OCI-LY1 (cell line): ENCODE results near the gene STK32B.

Source experiments
- H2AFZ ChIP-seq: fragments of 200-600 bp; sonication (generic), shearing (Covaris generic); 2 replicates; pipeline ENCODE4 v1.6.0; 2014; ENCODE audit warnings: antibody characterized with exemption, mild to moderate bottlenecking, low read length
- H3F3A ChIP-seq: fragments of 200-600 bp; sonication (generic), shearing (Covaris generic); 2 replicates; pipeline ENCODE4 v1.6.0; 2014; ENCODE audit warnings: mild to moderate bottlenecking, antibody characterized with exemption, low read length, moderate library complexity; ENCODE audit not compliant: insufficient read depth
- H3K27ac ChIP-seq: fragments of 200-600 bp; sonication (generic); 2 replicates; pipeline ENCODE4 v1.5.1; 2014; ENCODE audit warnings: low read length, mixed run types, mild to moderate bottlenecking, low read depth; ENCODE audit not compliant: poor library complexity, severe bottlenecking
- H3K27me3 ChIP-seq: fragments of 200-600 bp; sonication (generic); 2 replicates; pipeline ENCODE4 v1.6.0; 2014; ENCODE audit warnings: antibody characterized with exemption, mild to moderate bottlenecking, low read length, moderate library complexity; ENCODE audit not compliant: insufficient read depth
- H3K36me3 ChIP-seq: fragments of 200-600 bp; sonication (generic); 2 replicates; pipeline ENCODE4 v1.6.1; 2014; ENCODE audit warnings: mild to moderate bottlenecking, antibody characterized with exemption, low read length, moderate library complexity, mixed read lengths; ENCODE audit not compliant: insufficient read depth
- H3K4me1 ChIP-seq: fragments of 200-600 bp; sonication (generic); 2 replicates; pipeline ENCODE4 v1.5.1; 2014; ENCODE audit warnings: mild to moderate bottlenecking, low read length, moderate library complexity; ENCODE audit not compliant: insufficient read depth, severe bottlenecking
- H3K4me2 ChIP-seq: fragments of 200-600 bp; sonication (generic), shearing (Covaris generic); 2 replicates; pipeline ENCODE4 v1.6.1; 2014; ENCODE audit warnings: low read length
- H3K4me3 ChIP-seq: fragments of 200-600 bp; sonication (generic); 2 replicates; pipeline ENCODE4 v1.5.1; 2014; ENCODE audit warnings: low read length, low read depth, mild to moderate bottlenecking, mixed read lengths; ENCODE audit not compliant: poor library complexity, severe bottlenecking
- H3K79me2 ChIP-seq: fragments of 200-600 bp; shearing (Covaris generic); 2 replicates; pipeline ENCODE4 v1.6.1; 2016; ENCODE audit warnings: mixed run types, low read length, mixed read lengths; ENCODE audit not compliant: insufficient read depth
- H3K9ac ChIP-seq: fragments of 200-600 bp; sonication (generic), shearing (Covaris generic); 2 replicates; pipeline ENCODE4 v1.6.1; 2014; ENCODE audit warnings: mild to moderate bottlenecking, low read length, mixed read lengths
- H3K9me2 ChIP-seq: fragments of 200-600 bp; sonication (generic), shearing (Covaris generic); 2 replicates; pipeline ENCODE4 v1.6.1; 2014; ENCODE audit warnings: low read depth, mild to moderate bottlenecking, low read length, mixed read lengths
- H3K9me3 ChIP-seq: fragments of 200-600 bp; shearing (Covaris generic); 2 replicates; pipeline ENCODE4 v1.6.1; 2014; ENCODE audit warnings: low read length, mixed read lengths
- H4K20me1 ChIP-seq: fragments of 200-600 bp; sonication (generic), shearing (Covaris generic); 2 replicates; pipeline ENCODE4 v1.6.0; 2016; ENCODE audit warnings: mild to moderate bottlenecking, low read length; ENCODE audit not compliant: insufficient read depth
- CTCF ChIP-seq: fragments of 200-600 bp; sonication (generic), shearing (Covaris generic); IDR thresholded peaks from 2 replicates; pipeline ENCODE4 v1.5.1; 2017; ENCODE audit warnings: mild to moderate bottlenecking, antibody characterized with exemption, low read length, moderate library complexity, mixed read lengths
- EZH2 ChIP-seq: fragments of 200-600 bp; sonication (generic), shearing (Covaris generic); IDR thresholded peaks from 2 replicates; pipeline ENCODE4 v1.8.0; 2017; ENCODE audit warnings: borderline replicate concordance, mixed run types, mild to moderate bottlenecking, antibody characterized with exemption, low read length, moderate library complexity, mixed read lengths

Gene STK32B

DNA sequence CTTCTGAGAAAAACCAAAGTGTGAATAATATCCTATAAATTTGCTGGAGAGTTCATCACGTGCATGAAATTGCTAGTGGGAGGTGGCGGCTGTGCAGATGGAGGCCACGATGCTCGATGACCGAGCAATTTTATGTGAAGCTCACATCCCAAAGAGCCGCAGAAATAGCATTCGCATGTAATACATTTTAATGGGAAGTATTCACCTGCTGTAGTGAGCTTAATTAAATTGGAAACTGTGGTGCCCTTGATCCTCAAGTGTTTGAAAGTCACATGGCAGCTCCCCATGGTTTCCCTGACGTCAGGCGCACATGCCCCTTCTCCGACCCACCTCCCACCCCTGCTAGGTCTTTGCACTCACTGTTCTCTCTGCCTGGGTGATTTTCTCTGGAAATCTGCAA is 136.8 kb downstream of the STK32B start:
- H3K4me1 ChIP-seq = peaks cover 64% of the 10 kb centered on the region
- H3K36me3 ChIP-seq = no peaks in the 10 kb centered on the region
- H3K9ac ChIP-seq = no peak overlapping the region
- H3K79me2 ChIP-seq = no peaks in the 10 kb centered on the region
- no peaks in the 10 kb centered on the region for H3K9me3 ChIP-seq
- peak overlapping the region; percentile 96 for H3K27ac ChIP-seq
- H3K4me3 ChIP-seq = no peak overlapping the region
- no peak for TF ChIP-seq CTCF
- TF ChIP-seq EZH2 = no peak
- no peaks in the 10 kb centered on the region for H3K27me3 ChIP-seq
- H3F3A ChIP-seq = no peaks in the 10 kb centered on the region
- no peak overlapping the region for H3K4me2 ChIP-seq
- H2AFZ ChIP-seq = no peak overlapping the region
- no peaks in the 10 kb centered on the region for H3K9me2 ChIP-seq
- no peaks in the 10 kb centered on the region for H4K20me1 ChIP-seq

GRCh38 chr4:5191831-5192230 is 140.6 kb downstream of the STK32B start:
- no peak for TF ChIP-seq CTCF
- no peak for TF ChIP-seq EZH2
- no peaks in the 10 kb centered on the region for H4K20me1 ChIP-seq
- H3K9me2 ChIP-seq = no peaks in the 10 kb centered on the region
- H3K4me1 ChIP-seq = peaks cover 37% of the 10 kb centered on the region
- no peak overlapping the region for H3K4me3 ChIP-seq
- no peak overlapping the region for H2AFZ ChIP-seq
- no peaks in the 10 kb centered on the region for H3K27me3 ChIP-seq
- H3K36me3 ChIP-seq = no peaks in the 10 kb centered on the region
- no peaks in the 10 kb centered on the region for H3K9me3 ChIP-seq
- no peak overlapping the region for H3K9ac ChIP-seq
- H3F3A ChIP-seq = no peaks in the 10 kb centered on the region
- peak overlapping the region; percentile 17 for H3K27ac ChIP-seq
- no peaks in the 10 kb centered on the region for H3K79me2 ChIP-seq
- H3K4me2 ChIP-seq = no peak overlapping the region

- no peaks in the 10 kb centered on the region for H3K9me2 ChIP-seq
- no peak overlapping the region for H3K4me2 ChIP-seq
- no peaks in the 10 kb centered on the region for H3K36me3 ChIP-seq
- H3K27me3 ChIP-seq = no peaks in the 10 kb centered on the region
- no peaks in the 10 kb centered on the region for H4K20me1 ChIP-seq
- peaks cover 33% of the 10 kb centered on the region for H3K4me1 ChIP-seq
- no peak overlapping the region for H2AFZ ChIP-seq
- no peak for TF ChIP-seq EZH2
- no peak for TF ChIP-seq CTCF
- H3K79me2 ChIP-seq = no peaks in the 10 kb centered on the region
- no peaks in the 10 kb centered on the region for H3F3A ChIP-seq
- no peak overlapping the region for H3K9ac ChIP-seq
- no peak overlapping the region for H3K4me3 ChIP-seq
- H3K9me3 ChIP-seq = no peaks in the 10 kb centered on the region
- peak overlapping the region; percentile 17 for H3K27ac ChIP-seq
Observed at GRCh38 chr4:5192271-5192670, 141.0 kb downstream of the STK32B start.
